Peyer's patch (tissue), 4 donors: ENCODE results near the gene SLC35B4. TPM values are rescaled to one million over a fixed set of nuclear protein-coding genes. Genes with fewer than 3 reads are reported as not detected.

ENCODE experiments used
- DNase-seq, 3 donors: peaks; one replicate each; pipeline ENCODE4 v3.0.0-alpha.2; 2017 to 2019
- H3K27ac ChIP-seq, 4 donors: fragments of 200-600 bp; sonication (generic); one replicate each; pipeline ENCODE4 v1.5.1; 2016 to 2019
- H3K27me3 ChIP-seq, 2 donors: fragments of 200-600 bp; sonication (generic); one replicate each; pipeline ENCODE4 v1.5.1; 2019
- H3K36me3 ChIP-seq, 3 donors: fragments of 200-600 bp; sonication (generic); one replicate each; pipeline ENCODE4 v1.5.1; 2016 to 2019
- H3K4me1 ChIP-seq, 4 donors: fragments of 200-600 bp; sonication (generic); one replicate each; pipeline ENCODE4 v1.5.1; 2016 to 2019
- H3K4me3 ChIP-seq, 4 donors: fragments of 200-600 bp; sonication (generic); 1 replicate in 3 of 4; 2 replicates in 1 of 4; pipeline ENCODE4 v1.5.1; 2016 to 2019; ENCODE audit warnings: mild to moderate bottlenecking in 1 of 4
- H3K9me3 ChIP-seq, 4 donors: fragments of 200-600 bp; sonication (generic); one replicate each; pipeline ENCODE4 v1.5.1; 2016 to 2019; ENCODE audit warnings: mild to moderate bottlenecking in 1 of 4
- POLR2A ChIP-seq, 2 donors: fragments of 450-650 bp; IDR thresholded peaks; one replicate each; pipeline ENCODE4 v1.5.1; 2017; ENCODE audit warnings: antibody characterized with exemption in 2 of 2, mild to moderate bottlenecking in 2 of 2, moderate library complexity in 2 of 2
- total RNA-seq, 4 donors: library from RNA; depleted of rRNA; stranded (reverse); fragments of >200 nt; gene quantifications; one replicate each; pipeline ENCODE4 v1.1.0, GENCODE V29; 2016
- TF ChIP-seq, protein P1 (sequence below), 6 experiments: fragments of 450-650 bp in 4 of 6; fragments of 200-600 bp in 2 of 6; sonication (generic) in 1 of 6; IDR thresholded peaks; one replicate each; pipeline ENCODE4 v1.5.1; 2017 to 2019; ENCODE audit warnings: antibody characterized with exemption in 6 of 6, mild to moderate bottlenecking in 3 of 6, moderate library complexity in 1 of 6

The SLC35B4 gene
- total RNA-seq, 4 donors from 2014 or later: 5.6 to 12.8 (median 9.6) TPM

- Histone ChIP-seq H3K27me3 (no peaks in the 10 kb centered on the region), H3K27ac (no peak overlapping the region), H3K36me3 (peaks cover 0 to under 1% (median 0%) of the 10 kb centered on the region in 3 donors), H3K9me3 (no peaks in the 10 kb centered on the region), H3K4me3 (no peak overlapping the region), H3K4me1 (peaks cover 0 to 6% (median 0%) of the 10 kb centered on the region in 4 donors)
- no peak for TF ChIP-seq POLR2A (IDR thresholded peaks at IDR 0.05)
- TF ChIP-seq, protein P1, sequence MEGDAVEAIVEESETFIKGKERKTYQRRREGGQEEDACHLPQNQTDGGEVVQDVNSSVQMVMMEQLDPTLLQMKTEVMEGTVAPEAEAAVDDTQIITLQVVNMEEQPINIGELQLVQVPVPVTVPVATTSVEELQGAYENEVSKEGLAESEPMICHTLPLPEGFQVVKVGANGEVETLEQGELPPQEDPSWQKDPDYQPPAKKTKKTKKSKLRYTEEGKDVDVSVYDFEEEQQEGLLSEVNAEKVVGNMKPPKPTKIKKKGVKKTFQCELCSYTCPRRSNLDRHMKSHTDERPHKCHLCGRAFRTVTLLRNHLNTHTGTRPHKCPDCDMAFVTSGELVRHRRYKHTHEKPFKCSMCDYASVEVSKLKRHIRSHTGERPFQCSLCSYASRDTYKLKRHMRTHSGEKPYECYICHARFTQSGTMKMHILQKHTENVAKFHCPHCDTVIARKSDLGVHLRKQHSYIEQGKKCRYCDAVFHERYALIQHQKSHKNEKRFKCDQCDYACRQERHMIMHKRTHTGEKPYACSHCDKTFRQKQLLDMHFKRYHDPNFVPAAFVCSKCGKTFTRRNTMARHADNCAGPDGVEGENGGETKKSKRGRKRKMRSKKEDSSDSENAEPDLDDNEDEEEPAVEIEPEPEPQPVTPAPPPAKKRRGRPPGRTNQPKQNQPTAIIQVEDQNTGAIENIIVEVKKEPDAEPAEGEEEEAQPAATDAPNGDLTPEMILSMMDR (IDR thresholded peaks at IDR 0.05): no peak
- DNase-seq: no peak
Observed at GRCh38 chr7:134312717-134313116, 4.0 kb downstream of the SLC35B4 start.

GRCh38 chr7:134311807-134312206 lies 4.9 kb downstream of the SLC35B4 start:
- no peak for DNase-seq
- Histone ChIP-seq H3K27me3 (no peaks in the 10 kb centered on the region), H3K4me1 (peaks cover 0 to 6% (median 0%) of the 10 kb centered on the region in 4 donors), H3K27ac (no peak overlapping the region), H3K4me3 (no peak overlapping the region), H3K36me3 (peaks cover 0 to 4% (median 0%) of the 10 kb centered on the region in 3 donors), H3K9me3 (no peaks in the 10 kb centered on the region)
- TF ChIP-seq, protein P1 (IDR thresholded peaks at IDR 0.05): no peak
- TF ChIP-seq POLR2A (IDR thresholded peaks at IDR 0.05): no peak

- no peak overlapping the region for H3K4me3 ChIP-seq
- no peaks in the 10 kb centered on the region for H3K27me3 ChIP-seq
- peaks cover 0 to 21% (median 0%) of the 10 kb centered on the region in 3 donors for H3K36me3 ChIP-seq
- DNase-seq: no peak
- H3K27ac ChIP-seq: no peak overlapping the region
- H3K9me3 ChIP-seq: no peaks in the 10 kb centered on the region
- H3K4me1 ChIP-seq: no peaks in the 10 kb centered on the region
- TF ChIP-seq, protein P1 (IDR thresholded peaks at IDR 0.05): no peak
- TF ChIP-seq POLR2A (IDR thresholded peaks at IDR 0.05): no peak
Observed at GRCh38 chr7:134308548-134308947, 8.2 kb downstream of the SLC35B4 start.

GRCh38 chr7:134307320-134307719 lies 9.4 kb downstream of the SLC35B4 start:
- Histone ChIP-seq H3K9me3 (no peaks in the 10 kb centered on the region), H3K36me3 (peaks cover 0 to 25% (median 0%) of the 10 kb centered on the region in 3 donors), H3K27me3 (no peaks in the 10 kb centered on the region), H3K27ac (no peak overlapping the region), H3K4me1 (no peaks in the 10 kb centered on the region), H3K4me3 (no peak overlapping the region)
- DNase-seq: no peak
- no peak for TF ChIP-seq POLR2A (IDR thresholded peaks at IDR 0.05)
- TF ChIP-seq, protein P1 (IDR thresholded peaks at IDR 0.05): no peak

DNA sequence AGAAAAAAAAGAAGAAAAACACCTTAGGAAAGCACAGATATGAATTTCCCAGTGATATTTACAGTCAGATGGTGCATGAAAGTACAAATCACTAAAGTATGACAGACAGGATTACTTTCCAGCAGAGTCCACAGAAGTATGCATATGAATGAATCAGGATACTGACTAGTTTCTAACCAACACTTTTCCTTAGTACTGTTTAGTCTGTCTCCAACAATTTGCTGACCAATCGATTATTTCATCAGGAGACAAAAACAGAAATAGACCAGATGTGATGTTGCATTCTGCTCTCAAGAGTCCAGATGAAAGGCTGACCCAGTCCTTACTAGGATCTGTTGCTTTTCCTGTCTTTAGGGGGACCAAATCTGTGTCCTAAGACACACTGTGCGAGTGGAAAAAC lies 14.6 kb downstream of the SLC35B4 start:
- peaks cover 0 to 34% (median 0%) of the 10 kb centered on the region in 3 donors for H3K36me3 ChIP-seq
- H3K4me3 ChIP-seq: no peak overlapping the region
- H3K9me3 ChIP-seq: no peaks in the 10 kb centered on the region
- H3K4me1 ChIP-seq: peaks cover 0 to 12% (median 1%) of the 10 kb centered on the region in 4 donors
- DNase-seq: no peak
- no peaks in the 10 kb centered on the region for H3K27me3 ChIP-seq
- no peak for TF ChIP-seq POLR2A (IDR thresholded peaks at IDR 0.05)
- TF ChIP-seq, protein P1 (IDR thresholded peaks at IDR 0.05): no peak
- H3K27ac ChIP-seq: no peak overlapping the region

DNA sequence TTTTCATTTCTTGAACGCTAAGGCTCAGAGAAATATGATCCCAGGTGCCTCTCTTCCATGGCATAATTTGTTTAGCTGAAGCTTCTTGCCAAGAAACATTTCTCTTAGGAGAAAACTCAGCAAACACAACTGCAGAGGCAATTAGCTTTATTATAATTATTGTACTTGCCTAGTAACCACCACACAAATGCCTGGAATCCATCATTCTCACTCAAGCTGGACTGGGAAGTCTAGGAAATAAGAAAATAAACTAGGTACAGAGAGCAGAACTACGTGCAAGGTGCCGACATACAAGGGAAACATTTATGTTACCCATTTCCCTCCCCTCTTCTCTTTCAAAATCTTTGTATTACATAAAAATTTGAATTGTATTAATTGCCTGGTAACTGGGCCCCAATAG lies 15.1 kb downstream of the SLC35B4 start:
- TF ChIP-seq, protein P1 (IDR thresholded peaks at IDR 0.05): no peak
- no peak for TF ChIP-seq POLR2A (IDR thresholded peaks at IDR 0.05)
- DNase-seq: no peak
- no peaks in the 10 kb centered on the region for H3K9me3 ChIP-seq
- H3K4me1 ChIP-seq: peaks cover 0 to 12% (median 1%) of the 10 kb centered on the region in 4 donors
- no peaks in the 10 kb centered on the region for H3K27me3 ChIP-seq
- peaks cover 0 to 34% (median 0%) of the 10 kb centered on the region in 3 donors for H3K36me3 ChIP-seq
- no peak overlapping the region for H3K27ac ChIP-seq
- no peak overlapping the region for H3K4me3 ChIP-seq
